HepG2 (cell line): ENCODE results near the gene AK3. TPM values are rescaled to one million over a fixed set of nuclear protein-coding genes. Genes with fewer than 3 reads are reported as not detected.

ENCODE experiments used
- CCDC6 ChIP-seq: sonication (generic); formaldehyde crosslinking; IDR thresholded peaks from 2 replicates; pipeline ENCODE4 v1.8.1; 2022; ENCODE audit warnings: mild to moderate bottlenecking, missing genetic modification reagents, moderate library complexity
- DMAP1 ChIP-seq: IDR thresholded peaks from 2 replicates; pipeline ENCODE4 v1.6.1; 2016
- MXD4 ChIP-seq: IDR thresholded peaks from 2 replicates; pipeline ENCODE4 v1.6.1; 2016; ENCODE audit warnings: mild to moderate bottlenecking, missing biosample characterization, missing genetic modification reagents
- RXRA ChIP-seq: sonication (generic); formaldehyde crosslinking; IDR thresholded peaks from 2 replicates; pipeline ENCODE4 v1.5.1; 2020; ENCODE audit warnings: missing genetic modification reagents
- TARDBP ChIP-seq: sonication (generic); formaldehyde crosslinking; IDR thresholded peaks from 2 replicates; pipeline ENCODE4 v1.8.0; 2022; ENCODE audit warnings: mild to moderate bottlenecking, missing genetic modification reagents
- YEATS2 ChIP-seq: sonication (generic); formaldehyde crosslinking; IDR thresholded peaks from 2 replicates; pipeline ENCODE4 v1.4.0; 2020; ENCODE audit warnings: missing genetic modification reagents, borderline replicate concordance
- YEATS4 ChIP-seq: sonication (generic); formaldehyde crosslinking; IDR thresholded peaks from 2 replicates; pipeline ENCODE4 v1.4.0; 2020; ENCODE audit warnings: missing genetic modification reagents, borderline replicate concordance
- ZMYM2 ChIP-seq: sonication (generic); formaldehyde crosslinking; IDR thresholded peaks from 2 replicates; pipeline ENCODE4 v1.8.0; 2022; ENCODE audit warnings: mild to moderate bottlenecking, missing genetic modification reagents
- ZNF205 ChIP-seq: IDR thresholded peaks from 2 replicates; pipeline ENCODE4 v1.6.1; 2018; ENCODE audit warnings: missing biosample characterization, missing genetic modification reagents
- ZNF430 ChIP-seq: sonication (generic); formaldehyde crosslinking; IDR thresholded peaks from 2 replicates; pipeline ENCODE4 v1.9.0; 2021; ENCODE audit warnings: mild to moderate bottlenecking, missing genetic modification reagents
- ZNF556 ChIP-seq: sonication (generic); formaldehyde crosslinking; IDR thresholded peaks from 2 replicates; pipeline ENCODE4 v1.4.0; 2020; ENCODE audit warnings: mild to moderate bottlenecking, missing genetic modification reagents, borderline replicate concordance
- ZSCAN12 ChIP-seq: sonication (generic); formaldehyde crosslinking; IDR thresholded peaks from 2 replicates; pipeline ENCODE4 v1.9.0; 2021; ENCODE audit warnings: mild to moderate bottlenecking, missing genetic modification reagents
- polyA plus RNA-seq, 8 experiments: library from polyadenylated mRNA; depleted of rRNA in 3 of 8; stranded (reverse) in 7 of 8; unstranded in 1 of 8; fragments of >200 nt; fragmentation: Illumina TruSeq in 4 of 8; extraction: Trizol in 4 of 8; gene quantifications; 2 replicates each; pipeline versions ENCODE4 v1.2.1 to v1.2.3, GENCODE V29; 2011 to 2016; ENCODE audit warnings: low read depth in 4 of 8, missing spikeins in 1 of 8, mixed read lengths in 1 of 8; ENCODE audit not compliant: insufficient read depth in 1 of 8
- total RNA-seq, 5 experiments: library from RNA; depleted of rRNA; stranded (reverse); fragments of >200 nt; fragmentation: Illumina TruSeq; extraction: Trizol; gene quantifications; 2 replicates each; pipeline ENCODE4 v1.2.3, GENCODE V29; 2016; ENCODE audit warnings: low read depth in 1 of 5
- TF ChIP-seq, protein P1 (sequence below): IDR thresholded peaks from 2 replicates; pipeline ENCODE4 v1.4.0; 2020; ENCODE audit warnings: mild to moderate bottlenecking, missing genetic modification reagents
- TF ChIP-seq, protein P2 (sequence below): sonication (generic); formaldehyde crosslinking; IDR thresholded peaks from 2 replicates; pipeline ENCODE4 v1.5.1; 2020; ENCODE audit warnings: mild to moderate bottlenecking, missing genetic modification reagents, borderline replicate concordance
- TF ChIP-seq, protein P3 (sequence below): sonication (generic); formaldehyde crosslinking; IDR thresholded peaks from 2 replicates; pipeline ENCODE4 v1.8.0; 2023; ENCODE audit warnings: mild to moderate bottlenecking, missing genetic modification reagents
- TF ChIP-seq, protein P4 (sequence below): IDR thresholded peaks from 2 replicates; pipeline ENCODE4 v1.6.1; 2016; ENCODE audit warnings: missing compliant biosample characterization, missing genetic modification reagents, borderline replicate concordance
- TF ChIP-seq, protein P5 (sequence below), 2 experiments: fragments of 450-650 bp in 1 of 2; sonication (generic) in 1 of 2; formaldehyde crosslinking; IDR thresholded peaks; 2 replicates each; pipeline versions ENCODE4 v1.5.0 to v1.8.0; 2020 to 2022; ENCODE audit warnings: mild to moderate bottlenecking in 1 of 2, missing genetic modification reagents in 1 of 2

AK3 gene
- total and polyA plus RNA-seq, 2 of the 13 experiments (the other 11 are each of a cell fraction or from before 2014, with no cell fraction given) = 76.8 to 109 TPM

DNA sequence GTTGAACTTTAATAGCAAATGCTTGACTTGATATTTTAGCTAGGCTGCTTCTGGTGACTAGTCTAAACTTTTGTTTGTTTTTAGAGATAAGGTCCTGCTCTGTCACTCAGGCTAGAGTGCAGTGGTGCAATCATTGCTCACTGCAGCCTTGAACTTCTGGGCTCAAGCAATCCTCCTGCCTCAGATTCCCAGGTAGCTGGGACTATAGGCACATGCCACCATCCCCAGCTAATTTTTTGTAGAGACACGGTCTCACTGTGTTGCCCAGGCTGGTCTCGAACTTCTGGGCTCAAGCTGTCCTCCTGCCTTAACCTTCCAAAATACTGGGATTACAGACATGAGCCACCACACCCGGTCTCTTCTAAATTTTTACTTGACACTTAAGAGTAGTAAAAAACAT is 40.9 kb downstream of the AK3 start (continued):
- TF ChIP-seq ZNF430 (CRISPR knock-in tag) (0 out of 2 replicates have a peak, but pooled peaks have one; percentile 56), TARDBP (CRISPR knock-in tag) (peak; percentile 71), ZNF205 (CRISPR knock-in tag) (0 out of 2 replicates have a peak, but pooled peaks have one; percentile 59), CCDC6 (CRISPR knock-in tag) (0 out of 2 replicates have a peak, but pooled peaks have one; percentile 44), DMAP1 (CRISPR knock-in tag) (peak; percentile 44; the same call in 1 of the 2 replicates), RXRA (peak; percentile 77; the same call in 1 of the 2 replicates), YEATS4 (CRISPR knock-in tag) (peak; percentile 50; the same call in 1 of the 2 replicates), ZNF556 (peak; percentile 36; the same call in 1 of the 2 replicates), MXD4 (CRISPR knock-in tag) (0 out of 2 replicates have a peak, but pooled peaks have one; percentile 25), ZMYM2 (CRISPR knock-in tag) (no peak), YEATS2 (peak; percentile 26; the same call in 1 of the 2 replicates), ZSCAN12 (no peak)
- TF ChIP-seq, protein P1, sequence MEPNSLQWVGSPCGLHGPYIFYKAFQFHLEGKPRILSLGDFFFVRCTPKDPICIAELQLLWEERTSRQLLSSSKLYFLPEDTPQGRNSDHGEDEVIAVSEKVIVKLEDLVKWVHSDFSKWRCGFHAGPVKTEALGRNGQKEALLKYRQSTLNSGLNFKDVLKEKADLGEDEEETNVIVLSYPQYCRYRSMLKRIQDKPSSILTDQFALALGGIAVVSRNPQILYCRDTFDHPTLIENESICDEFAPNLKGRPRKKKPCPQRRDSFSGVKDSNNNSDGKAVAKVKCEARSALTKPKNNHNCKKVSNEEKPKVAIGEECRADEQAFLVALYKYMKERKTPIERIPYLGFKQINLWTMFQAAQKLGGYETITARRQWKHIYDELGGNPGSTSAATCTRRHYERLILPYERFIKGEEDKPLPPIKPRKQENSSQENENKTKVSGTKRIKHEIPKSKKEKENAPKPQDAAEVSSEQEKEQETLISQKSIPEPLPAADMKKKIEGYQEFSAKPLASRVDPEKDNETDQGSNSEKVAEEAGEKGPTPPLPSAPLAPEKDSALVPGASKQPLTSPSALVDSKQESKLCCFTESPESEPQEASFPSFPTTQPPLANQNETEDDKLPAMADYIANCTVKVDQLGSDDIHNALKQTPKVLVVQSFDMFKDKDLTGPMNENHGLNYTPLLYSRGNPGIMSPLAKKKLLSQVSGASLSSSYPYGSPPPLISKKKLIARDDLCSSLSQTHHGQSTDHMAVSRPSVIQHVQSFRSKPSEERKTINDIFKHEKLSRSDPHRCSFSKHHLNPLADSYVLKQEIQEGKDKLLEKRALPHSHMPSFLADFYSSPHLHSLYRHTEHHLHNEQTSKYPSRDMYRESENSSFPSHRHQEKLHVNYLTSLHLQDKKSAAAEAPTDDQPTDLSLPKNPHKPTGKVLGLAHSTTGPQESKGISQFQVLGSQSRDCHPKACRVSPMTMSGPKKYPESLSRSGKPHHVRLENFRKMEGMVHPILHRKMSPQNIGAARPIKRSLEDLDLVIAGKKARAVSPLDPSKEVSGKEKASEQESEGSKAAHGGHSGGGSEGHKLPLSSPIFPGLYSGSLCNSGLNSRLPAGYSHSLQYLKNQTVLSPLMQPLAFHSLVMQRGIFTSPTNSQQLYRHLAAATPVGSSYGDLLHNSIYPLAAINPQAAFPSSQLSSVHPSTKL (CRISPR knock-in tag) = peak; percentile 97
- TF ChIP-seq, protein P2, sequence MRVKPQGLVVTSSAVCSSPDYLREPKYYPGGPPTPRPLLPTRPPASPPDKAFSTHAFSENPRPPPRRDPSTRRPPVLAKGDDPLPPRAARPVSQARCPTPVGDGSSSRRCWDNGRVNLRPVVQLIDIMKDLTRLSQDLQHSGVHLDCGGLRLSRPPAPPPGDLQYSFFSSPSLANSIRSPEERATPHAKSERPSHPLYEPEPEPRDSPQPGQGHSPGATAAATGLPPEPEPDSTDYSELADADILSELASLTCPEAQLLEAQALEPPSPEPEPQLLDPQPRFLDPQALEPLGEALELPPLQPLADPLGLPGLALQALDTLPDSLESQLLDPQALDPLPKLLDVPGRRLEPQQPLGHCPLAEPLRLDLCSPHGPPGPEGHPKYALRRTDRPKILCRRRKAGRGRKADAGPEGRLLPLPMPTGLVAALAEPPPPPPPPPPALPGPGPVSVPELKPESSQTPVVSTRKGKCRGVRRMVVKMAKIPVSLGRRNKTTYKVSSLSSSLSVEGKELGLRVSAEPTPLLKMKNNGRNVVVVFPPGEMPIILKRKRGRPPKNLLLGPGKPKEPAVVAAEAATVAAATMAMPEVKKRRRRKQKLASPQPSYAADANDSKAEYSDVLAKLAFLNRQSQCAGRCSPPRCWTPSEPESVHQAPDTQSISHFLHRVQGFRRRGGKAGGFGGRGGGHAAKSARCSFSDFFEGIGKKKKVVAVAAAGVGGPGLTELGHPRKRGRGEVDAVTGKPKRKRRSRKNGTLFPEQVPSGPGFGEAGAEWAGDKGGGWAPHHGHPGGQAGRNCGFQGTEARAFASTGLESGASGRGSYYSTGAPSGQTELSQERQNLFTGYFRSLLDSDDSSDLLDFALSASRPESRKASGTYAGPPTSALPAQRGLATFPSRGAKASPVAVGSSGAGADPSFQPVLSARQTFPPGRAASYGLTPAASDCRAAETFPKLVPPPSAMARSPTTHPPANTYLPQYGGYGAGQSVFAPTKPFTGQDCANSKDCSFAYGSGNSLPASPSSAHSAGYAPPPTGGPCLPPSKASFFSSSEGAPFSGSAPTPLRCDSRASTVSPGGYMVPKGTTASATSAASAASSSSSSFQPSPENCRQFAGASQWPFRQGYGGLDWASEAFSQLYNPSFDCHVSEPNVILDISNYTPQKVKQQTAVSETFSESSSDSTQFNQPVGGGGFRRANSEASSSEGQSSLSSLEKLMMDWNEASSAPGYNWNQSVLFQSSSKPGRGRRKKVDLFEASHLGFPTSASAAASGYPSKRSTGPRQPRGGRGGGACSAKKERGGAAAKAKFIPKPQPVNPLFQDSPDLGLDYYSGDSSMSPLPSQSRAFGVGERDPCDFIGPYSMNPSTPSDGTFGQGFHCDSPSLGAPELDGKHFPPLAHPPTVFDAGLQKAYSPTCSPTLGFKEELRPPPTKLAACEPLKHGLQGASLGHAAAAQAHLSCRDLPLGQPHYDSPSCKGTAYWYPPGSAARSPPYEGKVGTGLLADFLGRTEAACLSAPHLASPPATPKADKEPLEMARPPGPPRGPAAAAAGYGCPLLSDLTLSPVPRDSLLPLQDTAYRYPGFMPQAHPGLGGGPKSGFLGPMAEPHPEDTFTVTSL = peak; percentile 93
- TF ChIP-seq, protein P3, sequence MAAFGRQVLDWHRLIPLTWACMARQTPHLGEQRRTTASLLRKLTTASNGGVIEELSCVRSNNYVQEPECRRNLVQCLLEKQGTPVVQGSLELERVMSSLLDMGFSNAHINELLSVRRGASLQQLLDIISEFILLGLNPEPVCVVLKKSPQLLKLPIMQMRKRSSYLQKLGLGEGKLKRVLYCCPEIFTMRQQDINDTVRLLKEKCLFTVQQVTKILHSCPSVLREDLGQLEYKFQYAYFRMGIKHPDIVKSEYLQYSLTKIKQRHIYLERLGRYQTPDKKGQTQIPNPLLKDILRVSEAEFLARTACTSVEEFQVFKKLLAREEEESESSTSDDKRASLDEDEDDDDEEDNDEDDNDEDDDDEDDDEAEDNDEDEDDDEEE (CRISPR knock-in tag) = no peak
- TF ChIP-seq, protein P4, sequence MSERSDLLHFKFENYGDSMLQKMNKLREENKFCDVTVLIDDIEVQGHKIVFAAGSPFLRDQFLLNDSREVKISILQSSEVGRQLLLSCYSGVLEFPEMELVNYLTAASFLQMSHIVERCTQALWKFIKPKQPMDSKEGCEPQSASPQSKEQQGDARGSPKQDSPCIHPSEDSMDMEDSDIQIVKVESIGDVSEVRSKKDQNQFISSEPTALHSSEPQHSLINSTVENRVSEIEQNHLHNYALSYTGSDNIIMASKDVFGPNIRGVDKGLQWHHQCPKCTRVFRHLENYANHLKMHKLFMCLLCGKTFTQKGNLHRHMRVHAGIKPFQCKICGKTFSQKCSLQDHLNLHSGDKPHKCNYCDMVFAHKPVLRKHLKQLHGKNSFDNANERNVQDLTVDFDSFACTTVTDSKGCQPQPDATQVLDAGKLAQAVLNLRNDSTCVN = no peak
- TF ChIP-seq, protein P5, sequence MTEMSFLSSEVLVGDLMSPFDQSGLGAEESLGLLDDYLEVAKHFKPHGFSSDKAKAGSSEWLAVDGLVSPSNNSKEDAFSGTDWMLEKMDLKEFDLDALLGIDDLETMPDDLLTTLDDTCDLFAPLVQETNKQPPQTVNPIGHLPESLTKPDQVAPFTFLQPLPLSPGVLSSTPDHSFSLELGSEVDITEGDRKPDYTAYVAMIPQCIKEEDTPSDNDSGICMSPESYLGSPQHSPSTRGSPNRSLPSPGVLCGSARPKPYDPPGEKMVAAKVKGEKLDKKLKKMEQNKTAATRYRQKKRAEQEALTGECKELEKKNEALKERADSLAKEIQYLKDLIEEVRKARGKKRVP (CRISPR knock-in tag; IDR thresholded peaks at IDR 0.05) = peak in 1 of 2 experiments; percentile 80; a peak in 2 of 4 replicates
